SIG-M5 treated with dmso at 0.1 percent for 504 hours (cell line): ENCODE measurements around the gene ZCCHC2.

Source experiments
- DNase-seq: peaks from one replicate; lab custom pipeline; 2025; ENCODE audit not compliant: unreplicated experiment; lab: John Stamatoyannopoulos, UW

Gene ZCCHC2

GRCh38 chr18:62522504-62523254 lies at the start of gene ZCCHC2:
Gene ZCCHC2 (plus strand): TSS chr18:62523025. CDS start chr18:62523425, 400 bp downstream.
- peak; percentile 95 for DNase-seq

- no peak for DNase-seq
Observed at GRCh38 chr18:62479574-62479973, 43.3 kb upstream of the ZCCHC2 start.

DNA sequence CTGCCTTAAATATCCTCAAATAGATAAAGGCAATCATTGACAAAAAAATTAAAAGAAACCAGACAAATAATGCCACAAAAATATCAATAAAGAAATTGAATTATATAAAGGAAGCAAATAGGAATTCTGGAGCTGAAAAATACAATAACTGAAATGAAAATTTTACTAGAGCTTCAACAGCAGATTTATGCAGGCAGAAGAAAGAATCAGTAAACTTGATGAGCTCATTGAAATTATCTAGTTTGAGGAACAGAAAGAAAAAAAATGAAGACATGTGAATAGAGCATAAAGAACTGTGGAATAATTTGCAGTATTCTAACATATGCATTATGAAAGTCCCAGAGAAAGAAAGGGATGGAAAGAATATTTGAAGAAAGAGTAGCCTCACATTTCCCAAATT lies 41.9 kb upstream of the ZCCHC2 start:
- DNase-seq: no peak

- DNase-seq: no peak
Observed at GRCh38 chr18:62484941-62485340, 37.9 kb upstream of the ZCCHC2 start.

GRCh38 chr18:62485684-62486083 lies 37.1 kb upstream of the ZCCHC2 start:
- DNase-seq: peak; percentile 40

- DNase-seq: peak; percentile 22
Observed at GRCh38 chr18:62486290-62486964, 36.4 kb upstream of the ZCCHC2 start.

DNA sequence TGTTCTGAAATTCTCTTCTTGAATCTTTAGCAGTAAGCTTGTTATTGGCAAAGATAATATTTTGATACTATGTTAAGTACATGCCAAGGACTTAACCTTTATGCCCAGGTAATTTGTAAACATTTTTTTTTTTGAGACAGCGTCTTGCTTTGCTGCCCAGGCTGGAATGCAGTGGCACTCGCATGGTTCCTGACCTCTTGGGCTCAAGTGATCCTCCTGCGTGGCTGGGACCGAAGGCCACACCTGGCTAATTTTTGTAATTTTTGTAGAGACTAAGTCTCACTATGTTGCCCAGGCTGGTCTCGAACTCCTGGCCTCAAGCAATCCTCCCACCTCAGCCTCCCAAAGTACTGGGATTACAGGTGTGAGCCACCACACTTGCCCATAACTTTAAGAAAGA lies 35.7 kb upstream of the ZCCHC2 start:
- DNase-seq: no peak

- no peak for DNase-seq
Observed at GRCh38 chr18:62490967-62491695, 31.7 kb upstream of the ZCCHC2 start.

DNA sequence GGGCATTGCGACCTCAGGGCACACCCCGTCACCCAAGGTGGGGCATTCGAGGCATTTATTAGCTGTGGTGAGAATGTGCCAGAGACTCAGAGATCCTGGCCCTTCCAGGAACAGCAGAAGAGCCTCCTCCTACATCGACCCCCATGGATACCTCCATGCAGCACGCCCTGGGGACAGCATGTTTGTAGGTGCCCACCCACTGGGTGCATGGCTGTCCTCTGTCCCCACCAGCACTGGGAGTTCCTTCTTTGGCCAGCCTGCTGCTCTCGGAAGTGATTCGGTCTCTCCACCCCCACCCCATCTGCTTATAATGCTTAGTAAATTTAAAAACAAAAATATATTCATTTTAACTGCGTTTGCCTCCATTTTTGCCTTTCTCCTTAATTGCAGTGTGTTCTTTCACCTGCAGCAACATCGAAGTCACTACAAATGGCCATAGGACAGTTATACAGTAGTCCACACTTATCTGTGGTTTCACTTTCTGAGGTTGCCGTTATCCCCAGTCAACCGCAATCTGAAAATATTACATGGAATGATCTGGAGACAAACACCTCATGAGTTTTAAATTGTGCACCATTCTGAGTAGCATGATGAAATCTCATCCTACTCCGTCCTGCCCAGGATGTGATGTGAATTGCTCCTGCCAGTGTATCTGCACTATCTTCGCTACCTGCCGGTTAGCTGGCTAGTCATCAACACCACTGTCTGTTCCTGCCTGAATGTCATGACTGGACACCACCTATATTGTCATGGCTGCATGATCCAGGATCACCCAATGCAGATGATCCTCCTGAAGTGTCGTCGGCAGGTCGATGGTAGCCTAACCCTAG lies 29.6 kb upstream of the ZCCHC2 start:
- DNase-seq: no peak

- DNase-seq: no peak
Observed at GRCh38 chr18:62494764-62495163, 28.1 kb upstream of the ZCCHC2 start.

GRCh38 chr18:62496262-62496661 lies 26.6 kb upstream of the ZCCHC2 start:
- no peak for DNase-seq

- no peak for DNase-seq
Observed at GRCh38 chr18:62497190-62497772, 25.5 kb upstream of the ZCCHC2 start.

- no peak for DNase-seq
Observed at GRCh38 chr18:62498616-62499262, 24.1 kb upstream of the ZCCHC2 start.

DNA sequence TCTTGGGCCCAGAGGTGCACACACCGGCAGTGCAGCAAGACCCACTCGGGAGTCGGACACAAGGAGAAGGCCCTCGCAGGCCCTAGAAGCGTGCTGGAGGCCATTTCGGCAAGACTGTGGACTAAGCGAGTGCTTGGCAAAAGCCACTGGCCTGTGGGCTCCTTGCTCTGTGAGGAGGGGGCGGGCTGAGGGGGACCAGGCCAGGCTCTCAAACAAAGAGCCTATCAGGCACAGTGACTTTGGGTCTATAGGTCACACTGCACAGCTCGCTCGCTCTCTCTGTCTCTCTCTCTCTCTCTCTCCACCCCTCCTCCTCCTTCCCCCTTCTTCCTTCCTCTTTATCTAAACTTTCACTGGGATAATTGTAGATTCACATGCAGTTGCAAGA lies 23.6 kb upstream of the ZCCHC2 start:
- peak; percentile 68 for DNase-seq

DNA sequence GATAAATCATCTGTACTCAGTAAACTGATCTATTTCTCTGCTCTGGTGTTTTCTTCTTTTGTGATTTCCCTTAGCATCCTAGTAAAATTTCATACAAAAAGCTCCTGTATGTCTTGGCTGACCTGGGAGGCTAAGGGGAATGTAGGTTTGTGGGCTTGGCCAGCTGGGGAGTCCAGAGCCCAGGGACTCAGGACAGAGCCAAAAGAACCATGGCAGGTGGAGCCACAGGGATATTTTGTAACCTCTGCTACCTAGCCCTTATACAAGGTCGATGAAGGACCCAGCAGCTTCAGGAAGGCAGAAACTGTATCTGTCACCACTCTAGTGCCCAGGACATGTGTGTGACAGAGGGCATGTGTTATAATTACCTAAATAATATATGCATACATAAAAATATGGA lies 22.7 kb upstream of the ZCCHC2 start:
- DNase-seq: no peak

GRCh38 chr18:62500966-62501591 lies 21.7 kb upstream of the ZCCHC2 start:
- DNase-seq: no peak

DNA sequence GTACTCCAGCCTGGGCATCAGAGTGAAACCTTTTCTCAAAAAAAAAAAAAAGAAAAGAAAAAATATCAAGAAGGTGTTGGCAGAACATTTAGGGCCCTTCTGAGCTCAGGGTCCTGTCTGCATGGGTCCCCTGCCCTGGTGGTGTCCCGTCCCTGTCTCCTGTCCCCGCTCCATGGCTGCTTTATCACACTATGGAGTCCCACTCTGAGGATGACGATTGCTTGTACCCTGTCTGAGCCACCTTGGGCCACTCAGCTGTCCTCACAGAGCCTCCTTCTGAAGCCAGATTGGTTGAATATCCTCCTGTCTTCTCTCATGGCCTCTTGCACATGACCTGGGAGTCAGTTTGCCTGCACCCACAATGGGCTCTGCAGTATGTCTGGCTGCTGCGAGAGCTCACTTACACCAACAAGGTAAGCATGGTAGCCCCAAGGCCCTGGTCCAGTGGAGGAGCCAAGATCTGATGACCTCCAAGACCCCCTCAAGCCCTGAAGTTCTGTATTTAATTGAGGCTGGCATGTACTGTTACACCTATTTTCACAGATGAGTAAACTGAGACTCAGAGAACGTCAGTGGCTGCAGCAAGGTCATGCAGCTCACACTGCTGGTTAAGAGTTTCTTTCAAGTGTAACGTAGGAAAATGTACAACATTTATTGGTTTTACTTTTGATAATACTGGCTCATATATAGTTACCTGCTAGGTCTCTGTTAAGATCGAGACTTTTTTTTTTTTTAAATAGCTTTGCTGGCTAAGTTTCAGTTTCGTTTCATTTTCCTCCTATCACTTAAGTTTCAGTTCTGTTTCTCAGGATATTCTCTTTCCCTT lies 16.9 kb upstream of the ZCCHC2 start:
- peak; percentile 71 for DNase-seq

DNA sequence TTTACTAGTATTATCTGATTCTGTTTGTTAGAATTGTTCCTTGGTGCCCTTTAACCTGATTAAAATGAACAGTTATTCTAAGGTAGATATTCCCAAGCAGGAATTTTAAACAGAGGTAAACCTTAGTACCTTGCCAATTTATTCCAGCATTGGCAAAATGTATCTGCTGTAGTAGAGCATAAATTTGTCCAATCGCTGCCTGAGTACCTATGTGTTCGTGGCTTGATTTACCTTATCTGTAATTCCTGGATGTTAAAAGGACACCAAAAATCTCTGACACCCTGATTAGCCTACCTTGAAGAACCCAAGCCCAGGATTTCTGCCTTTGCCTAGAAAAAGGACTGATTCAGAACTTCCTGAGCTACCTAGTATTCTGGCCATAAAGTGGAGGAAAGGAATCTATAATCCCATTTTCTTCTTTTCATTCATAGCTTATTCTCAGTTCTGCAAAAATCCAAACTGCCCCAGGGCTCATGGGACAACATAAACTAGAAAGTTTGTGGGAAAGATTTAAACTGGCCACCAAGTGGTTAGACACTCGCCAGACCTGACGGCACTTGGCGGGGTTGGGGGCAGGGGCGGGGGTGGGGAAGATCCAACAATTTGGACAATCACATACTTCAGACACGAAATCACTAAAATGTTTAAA lies 16.2 kb upstream of the ZCCHC2 start:
- no peak for DNase-seq
